ENCODE data around the gene CLCN4. TPM values are rescaled to one million over a fixed set of nuclear protein-coding genes. Genes with fewer than 3 reads are reported as not detected.
A peak's percentile ranks its signal among the peaks of the same experiment; 100 is the strongest.

CLCN4 gene
- polyA plus RNA-seq, 3 donors: 0.27 to 1.9 (median 1.3) TPM

DNA sequence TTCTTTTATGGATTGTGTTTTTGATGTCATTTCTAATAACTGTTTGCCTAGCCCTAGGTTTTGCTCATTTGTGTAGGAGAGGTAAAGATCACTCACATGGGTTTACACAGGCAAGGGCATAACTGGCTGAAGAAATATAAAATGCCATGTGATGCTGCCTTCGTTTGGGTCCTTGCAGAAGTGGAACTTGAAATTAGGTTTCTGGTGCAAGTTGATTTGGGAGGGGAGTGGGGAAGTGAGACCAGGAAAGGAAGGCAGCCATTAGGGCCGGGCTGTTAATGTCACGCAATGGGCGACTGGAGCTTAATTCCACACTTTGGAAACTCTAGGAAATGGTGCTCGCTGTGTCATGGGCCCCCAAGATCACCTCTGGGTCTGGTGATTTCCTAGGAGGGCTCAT lies 14.5 kb downstream of the CLCN4 start:
- no peaks in the 10 kb centered on the region for H3K9me3 ChIP-seq (replicated peaks in 1 of 2; ENCODE audit: control insufficient read depth in 1 of 2, insufficient read depth in 1 of 2, low read length in 2 of 2)
- Mint-ChIP-seq H3K4me1 (peaks cover 50% of the 10 kb centered on the region), H3K27ac (peak overlapping the region; percentile 13 to 88 (median 79)), H3K4me3 (peak overlapping the region in 1 of 2 donors; percentile 63), H3K27me3 (ENCODE audit: low read depth in 3 of 3) (peaks cover 0 to 10% (median 0%) of the 10 kb centered on the region in 3 donors), H3K9me3 (peaks cover 0 to 8% (median 1%) of the 10 kb centered on the region in 7 donors), H3K36me3 (peaks cover 2 to 5% of the 10 kb centered on the region in 2 donors)
- intact Hi-C loops (cut with micrococcal nuclease): no loop called here
- H3K79me2 ChIP-seq (ENCODE audit: insufficient read depth, low read length): no peaks in the 10 kb centered on the region
- H3K4me3 ChIP-seq (replicated peaks in 1 of 3; ENCODE audit: low read depth in 2 of 3, low read length in 3 of 3): no peak overlapping the region
- H3K36me3 ChIP-seq (replicated peaks in 1 of 2; ENCODE audit: control insufficient read depth in 1 of 2, insufficient read depth in 2 of 2, low read length in 2 of 2): no peaks in the 10 kb centered on the region
- WGBS (ENCODE audit: insufficient coverage): no CpG with 5 or more reads among the region's 5 CpGs
- H3K4me1 ChIP-seq (ENCODE audit: control insufficient read depth in 1 of 2, insufficient read depth in 2 of 2, low read length in 2 of 2): peaks cover 56 to 60% of the 10 kb centered on the region in 2 donors
- H2AFZ ChIP-seq (ENCODE audit: insufficient read depth, low read depth, low read length, poor library complexity, severe bottlenecking): peak overlapping the region; percentile 25
- no peaks in the 10 kb centered on the region for H3K27me3 ChIP-seq (ENCODE audit: control insufficient read depth in 2 of 2, insufficient read depth in 2 of 2, low read length in 2 of 2)
- TF ChIP-seq, protein P1, sequence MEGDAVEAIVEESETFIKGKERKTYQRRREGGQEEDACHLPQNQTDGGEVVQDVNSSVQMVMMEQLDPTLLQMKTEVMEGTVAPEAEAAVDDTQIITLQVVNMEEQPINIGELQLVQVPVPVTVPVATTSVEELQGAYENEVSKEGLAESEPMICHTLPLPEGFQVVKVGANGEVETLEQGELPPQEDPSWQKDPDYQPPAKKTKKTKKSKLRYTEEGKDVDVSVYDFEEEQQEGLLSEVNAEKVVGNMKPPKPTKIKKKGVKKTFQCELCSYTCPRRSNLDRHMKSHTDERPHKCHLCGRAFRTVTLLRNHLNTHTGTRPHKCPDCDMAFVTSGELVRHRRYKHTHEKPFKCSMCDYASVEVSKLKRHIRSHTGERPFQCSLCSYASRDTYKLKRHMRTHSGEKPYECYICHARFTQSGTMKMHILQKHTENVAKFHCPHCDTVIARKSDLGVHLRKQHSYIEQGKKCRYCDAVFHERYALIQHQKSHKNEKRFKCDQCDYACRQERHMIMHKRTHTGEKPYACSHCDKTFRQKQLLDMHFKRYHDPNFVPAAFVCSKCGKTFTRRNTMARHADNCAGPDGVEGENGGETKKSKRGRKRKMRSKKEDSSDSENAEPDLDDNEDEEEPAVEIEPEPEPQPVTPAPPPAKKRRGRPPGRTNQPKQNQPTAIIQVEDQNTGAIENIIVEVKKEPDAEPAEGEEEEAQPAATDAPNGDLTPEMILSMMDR (IDR thresholded peaks at IDR 0.05): no peak
- H3K4me2 ChIP-seq (replicated peaks; ENCODE audit: extremely low read depth, low read length, poor library complexity, severe bottlenecking): no peak overlapping the region
- peak; percentile 55 to 83 (median 75) for DNase-seq
- no peaks in the 10 kb centered on the region for H4K20me1 ChIP-seq (ENCODE audit: insufficient read depth, low read length)
- H3K9ac ChIP-seq (ENCODE audit: insufficient read depth, low read length, poor library complexity, severe bottlenecking): no peak overlapping the region
- peak overlapping the region; percentile 59 to 73 for H3K27ac ChIP-seq (ENCODE audit: low read depth in 1 of 2, low read length in 2 of 2)

DNA sequence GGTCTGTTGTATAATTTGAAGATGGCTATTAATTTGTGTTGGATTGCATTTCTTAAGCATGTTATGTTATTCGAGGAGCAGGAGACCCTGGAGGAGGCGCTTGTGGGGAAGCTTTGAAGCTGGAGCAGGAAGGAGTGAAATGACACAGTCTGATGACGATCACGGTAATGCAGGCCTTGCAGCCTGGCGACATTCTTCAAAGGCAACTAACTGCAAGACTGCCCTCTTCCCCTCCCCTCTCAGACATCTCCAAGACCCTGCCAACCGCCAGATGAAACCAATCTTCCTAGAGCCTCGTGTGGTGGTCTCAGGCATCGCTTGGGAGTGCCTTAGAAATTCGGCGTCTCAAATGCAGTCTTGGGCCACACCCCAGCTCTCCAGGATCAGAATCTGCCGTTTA lies 16.1 kb downstream of the CLCN4 start:
- no peaks in the 10 kb centered on the region for H3K79me2 ChIP-seq (ENCODE audit: insufficient read depth, low read length)

More for the DNA sequence above, 16.1 kb downstream of the CLCN4 start:
- H4K20me1 ChIP-seq (ENCODE audit: insufficient read depth, low read length): no peaks in the 10 kb centered on the region
- no peak for DNase-seq
- no peaks in the 10 kb centered on the region for H3K27me3 ChIP-seq (ENCODE audit: control insufficient read depth in 2 of 2, insufficient read depth in 2 of 2, low read length in 2 of 2)
- no peaks in the 10 kb centered on the region for H3K9me3 ChIP-seq (replicated peaks in 1 of 2; ENCODE audit: control insufficient read depth in 1 of 2, insufficient read depth in 1 of 2, low read length in 2 of 2)
- peaks cover 0 to 10% (median 0%) of the 10 kb centered on the region in 3 donors for H3K27me3 Mint-ChIP-seq (ENCODE audit: low read depth in 3 of 3)
- peaks cover 0 to 2% (median 1%) of the 10 kb centered on the region in 7 donors for H3K9me3 Mint-ChIP-seq
- intact Hi-C loops (cut with micrococcal nuclease): no loop called here
- TF ChIP-seq, protein P1 (IDR thresholded peaks at IDR 0.05): no peak
- H3K27ac Mint-ChIP-seq: no peak overlapping the region
- H3K9ac ChIP-seq (ENCODE audit: insufficient read depth, low read length, poor library complexity, severe bottlenecking): no peak overlapping the region
- H2AFZ ChIP-seq (ENCODE audit: insufficient read depth, low read depth, low read length, poor library complexity, severe bottlenecking): no peak overlapping the region
- H3K36me3 Mint-ChIP-seq: peaks cover 2 to 5% of the 10 kb centered on the region in 2 donors
- no peak overlapping the region for H3K4me2 ChIP-seq (replicated peaks; ENCODE audit: extremely low read depth, low read length, poor library complexity, severe bottlenecking)
- no peak overlapping the region for H3K4me3 Mint-ChIP-seq
- no peaks in the 10 kb centered on the region for H3K36me3 ChIP-seq (replicated peaks in 1 of 2; ENCODE audit: control insufficient read depth in 1 of 2, insufficient read depth in 2 of 2, low read length in 2 of 2)
- H3K27ac ChIP-seq (ENCODE audit: low read depth in 1 of 2, low read length in 2 of 2): no peak overlapping the region
- H3K4me3 ChIP-seq (replicated peaks in 1 of 3; ENCODE audit: low read depth in 2 of 3, low read length in 3 of 3): no peak overlapping the region
- H3K4me1 ChIP-seq (ENCODE audit: control insufficient read depth in 1 of 2, insufficient read depth in 2 of 2, low read length in 2 of 2): peaks cover 45 to 50% of the 10 kb centered on the region in 2 donors
- 100% methylated on average over 5 of the region's 11 CpGs for WGBS (ENCODE audit: insufficient coverage)
- peaks cover 39% of the 10 kb centered on the region for H3K4me1 Mint-ChIP-seq
